GM18499 (cell line): ENCODE results near the gene DEFB131B.
"Not testable (repeated sequence)": the region's sequence is repeated elsewhere in the genome, so short reads cannot be mapped to it uniquely, and the experiment has no call there.

Experiments used
- ATAC-seq: cut with Tn5 transposase; IDR thresholded peaks from one replicate; pipeline ENCODE4 v1.9.1; 2021; ENCODE audit warnings: moderate number of reproducible peaks; ENCODE audit not compliant: insufficient read depth, unreplicated experiment

The DEFB131B gene

GRCh38 chr11:71910775-71911174, 32.5 kb downstream of the DEFB131B start:
- not testable (repeated sequence) for ATAC-seq

GRCh38 chr11:71911321-71911985, 33.2 kb downstream of the DEFB131B start:
- not testable (repeated sequence) for ATAC-seq

GRCh38 chr11:71911986-71912340, 33.7 kb downstream of the DEFB131B start:
- not testable (repeated sequence) for ATAC-seq

GRCh38 chr11:71913756-71914526, 35.7 kb downstream of the DEFB131B start:
- ATAC-seq = no peak

GRCh38 chr11:71914617-71915189, 36.5 kb downstream of the DEFB131B start:
- no peak for ATAC-seq

- no peak for ATAC-seq
These were observed 39.4 kb downstream of the DEFB131B start for GRCh38 chr11:71917646-71918140.

GRCh38 chr11:71927820-71928736, 49.8 kb downstream of the DEFB131B start, which contains the start of gene XNDC1N:
Gene XNDC1N, minus strand, starts transcription at chr11:71928594. Its CDS starts 5,241 bp downstream, at chr11:71923353.
- peak; percentile 39 for ATAC-seq

GRCh38 chr11:71928737-71929443, 50.6 kb downstream of the DEFB131B start, which contains the start of gene RNF121:
Gene RNF121, plus strand, starts transcription at chr11:71929046. Its CDS starts 16 bp downstream, at chr11:71929062.
- ATAC-seq = peak; percentile 61

- no peak for ATAC-seq
These were observed 51.2 kb downstream of the DEFB131B start for GRCh38 chr11:71929491-71929890.

GRCh38 chr11:71930556-71931244, 52.4 kb downstream of the DEFB131B start:
- no peak for ATAC-seq

- ATAC-seq = no peak
These were observed 53.0 kb downstream of the DEFB131B start for GRCh38 chr11:71931245-71931602.

GRCh38 chr11:71933141-71933933, 55.1 kb downstream of the DEFB131B start:
- ATAC-seq = no peak
